Osteoblast (primary cell): ENCODE results near the gene SLC39A11. TPM values are rescaled to one million over a fixed set of nuclear protein-coding genes. Genes with fewer than 3 reads are reported as not detected.

ENCODE experiments used
- DNase-seq: peaks from one replicate; pipeline ENCODE4 v3.0.0; 2011; ENCODE audit warnings: low spot score, mixed read lengths; ENCODE audit not compliant: insufficient read length; ENCODE audit errors: missing footprints
- H2AFZ ChIP-seq: 2 replicates; pipeline ENCODE4 v1.6.0; 2011; ENCODE audit warnings: mild to moderate bottlenecking, low read length
- H3K27ac ChIP-seq: 2 replicates; pipeline ENCODE4 v1.5.1; 2011; ENCODE audit warnings: mild to moderate bottlenecking, low read depth, low read length, moderate library complexity
- H3K27me3 ChIP-seq: 2 replicates; pipeline ENCODE4 v1.6.0; 2012; ENCODE audit warnings: mild to moderate bottlenecking, control low read depth, inconsistent platforms, low read length, moderate library complexity; ENCODE audit not compliant: insufficient read depth
- H3K36me3 ChIP-seq: 2 replicates; pipeline ENCODE4 v1.5.1; 2011; ENCODE audit warnings: mild to moderate bottlenecking, low read length, control low read depth, moderate library complexity; ENCODE audit not compliant: insufficient read depth
- H3K4me1 ChIP-seq: 2 replicates; pipeline ENCODE4 v1.5.1; 2011; ENCODE audit warnings: mild to moderate bottlenecking, low read length, control low read depth, moderate library complexity; ENCODE audit not compliant: insufficient read depth
- H3K4me2 ChIP-seq: 2 replicates; pipeline ENCODE4 v1.6.0; 2011; ENCODE audit warnings: mild to moderate bottlenecking, low read length; ENCODE audit not compliant: insufficient read depth
- H3K4me3 ChIP-seq: fragments of 200-600 bp; sonication (generic); 3 replicates; pipeline ENCODE4 v1.5.1; 2012; ENCODE audit warnings: mild to moderate bottlenecking, low read length, inconsistent platforms; ENCODE audit not compliant: insufficient read depth
- H3K79me2 ChIP-seq: 2 replicates; pipeline ENCODE4 v1.6.0; 2012; ENCODE audit warnings: mild to moderate bottlenecking, low read length, control low read depth, inconsistent platforms; ENCODE audit not compliant: insufficient read depth
- H3K9me3 ChIP-seq: 2 replicates; pipeline ENCODE4 v1.5.1; 2011; ENCODE audit warnings: low read depth, low read length, control low read depth
- H4K20me1 ChIP-seq: 2 replicates; pipeline ENCODE4 v1.6.0; 2012; ENCODE audit warnings: mild to moderate bottlenecking, low read length, control low read depth; ENCODE audit not compliant: insufficient read depth
- total RNA-seq: library from RNA; depleted of rRNA; stranded (reverse); fragments of >200 nt; gene quantifications from 2 replicates; pipeline ENCODE4 v1.2.3, GENCODE V29; 2012
- TF ChIP-seq, protein P1 (sequence below): IDR thresholded peaks from 2 replicates; pipeline ENCODE4 v1.5.1; 2011; ENCODE audit warnings: mild to moderate bottlenecking, low read depth, low read length, moderate library complexity; ENCODE audit errors: extremely low read depth

Gene SLC39A11
- total RNA-seq, 1 donor, result 27.1 TPM

DNA sequence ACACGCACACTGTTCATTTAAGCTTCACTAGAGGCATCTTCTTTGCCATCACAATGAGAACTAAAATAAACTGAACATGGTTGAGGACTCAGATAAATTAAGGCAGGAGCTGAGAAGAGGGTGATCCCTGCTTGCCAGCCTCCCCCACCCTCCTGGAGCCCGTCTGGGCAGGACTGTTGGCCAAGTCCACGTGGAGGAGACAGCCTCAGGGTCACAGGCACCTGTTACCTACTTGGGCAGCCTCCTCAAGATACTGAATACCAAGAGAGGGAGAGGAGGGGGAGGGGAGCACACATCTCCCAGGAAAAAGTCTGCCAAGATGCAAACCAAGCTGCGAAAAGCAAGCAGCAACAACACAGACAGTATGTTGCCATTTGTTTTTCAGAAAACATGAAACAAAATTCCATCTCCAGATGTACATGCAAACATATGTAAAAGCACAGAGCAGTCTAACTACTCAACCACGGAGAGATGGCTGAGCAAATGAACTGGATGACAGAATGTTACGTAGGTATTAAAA lies 67.4 kb downstream of the SLC39A11 start:
- no peak overlapping the region for H3K4me2 ChIP-seq
- H3K9me3 ChIP-seq, result no peaks in the 10 kb centered on the region
- TF ChIP-seq, protein P1, sequence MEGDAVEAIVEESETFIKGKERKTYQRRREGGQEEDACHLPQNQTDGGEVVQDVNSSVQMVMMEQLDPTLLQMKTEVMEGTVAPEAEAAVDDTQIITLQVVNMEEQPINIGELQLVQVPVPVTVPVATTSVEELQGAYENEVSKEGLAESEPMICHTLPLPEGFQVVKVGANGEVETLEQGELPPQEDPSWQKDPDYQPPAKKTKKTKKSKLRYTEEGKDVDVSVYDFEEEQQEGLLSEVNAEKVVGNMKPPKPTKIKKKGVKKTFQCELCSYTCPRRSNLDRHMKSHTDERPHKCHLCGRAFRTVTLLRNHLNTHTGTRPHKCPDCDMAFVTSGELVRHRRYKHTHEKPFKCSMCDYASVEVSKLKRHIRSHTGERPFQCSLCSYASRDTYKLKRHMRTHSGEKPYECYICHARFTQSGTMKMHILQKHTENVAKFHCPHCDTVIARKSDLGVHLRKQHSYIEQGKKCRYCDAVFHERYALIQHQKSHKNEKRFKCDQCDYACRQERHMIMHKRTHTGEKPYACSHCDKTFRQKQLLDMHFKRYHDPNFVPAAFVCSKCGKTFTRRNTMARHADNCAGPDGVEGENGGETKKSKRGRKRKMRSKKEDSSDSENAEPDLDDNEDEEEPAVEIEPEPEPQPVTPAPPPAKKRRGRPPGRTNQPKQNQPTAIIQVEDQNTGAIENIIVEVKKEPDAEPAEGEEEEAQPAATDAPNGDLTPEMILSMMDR, result no peak
- H4K20me1 ChIP-seq, result no peaks in the 10 kb centered on the region
- no peak overlapping the region for H2AFZ ChIP-seq
- no peaks in the 10 kb centered on the region for H3K27me3 ChIP-seq
- H3K36me3 ChIP-seq, result no peaks in the 10 kb centered on the region
- no peak overlapping the region for H3K27ac ChIP-seq
- H3K79me2 ChIP-seq, result no peaks in the 10 kb centered on the region
- peaks cover 15% of the 10 kb centered on the region for H3K4me1 ChIP-seq
- no peak overlapping the region for H3K4me3 ChIP-seq
- no peak for DNase-seq

DNA sequence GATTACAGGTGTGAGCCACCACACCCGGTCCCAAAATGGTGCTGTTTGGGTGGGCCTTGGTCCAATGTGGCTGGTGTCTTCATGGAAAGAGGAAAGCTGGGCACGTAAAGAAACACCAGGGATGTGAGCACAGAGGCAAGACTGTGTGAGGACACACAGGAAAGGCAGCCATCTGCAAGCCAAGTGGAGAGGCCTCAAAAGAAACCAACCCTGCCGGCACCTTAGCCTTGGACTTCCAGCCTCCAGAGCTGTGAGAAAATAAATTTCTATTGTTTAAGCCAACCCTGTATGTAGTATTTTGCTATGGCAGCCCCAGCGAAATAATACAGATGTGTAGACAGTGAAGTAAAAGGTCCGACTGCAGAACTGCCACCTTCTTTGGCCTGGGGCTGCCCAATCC lies 68.7 kb downstream of the SLC39A11 start:
- TF ChIP-seq, protein P1, result no peak
- H3K27me3 ChIP-seq, result no peaks in the 10 kb centered on the region

DNA sequence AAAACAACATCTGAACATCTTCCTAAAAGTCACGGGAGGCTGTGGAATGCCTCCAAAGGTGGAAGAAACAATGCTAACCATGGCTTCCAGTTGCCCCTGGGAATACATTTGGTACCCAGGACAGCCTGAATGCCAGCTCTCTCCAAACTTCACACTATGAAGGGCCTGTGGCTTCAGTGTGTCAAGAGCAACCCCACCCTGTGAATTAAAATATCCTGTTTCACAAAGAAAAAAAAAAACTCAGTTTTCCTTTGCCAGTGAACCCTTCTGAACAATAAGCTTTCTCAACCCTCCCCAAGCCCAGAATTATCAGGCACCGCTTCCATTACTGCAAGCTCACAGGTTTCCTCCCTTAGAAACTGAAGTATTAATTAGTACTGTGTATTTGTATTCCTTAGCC lies 69.8 kb downstream of the SLC39A11 start:
- TF ChIP-seq, protein P1, result no peak
- Histone ChIP-seq H3K79me2 (no peaks in the 10 kb centered on the region), H3K4me1 (peaks cover 12% of the 10 kb centered on the region), H3K27me3 (no peaks in the 10 kb centered on the region), H2AFZ (no peak overlapping the region), H3K4me3 (no peak overlapping the region), H3K27ac (no peak overlapping the region), H4K20me1 (peaks cover 3% of the 10 kb centered on the region), H3K4me2 (no peak overlapping the region), H3K36me3 (no peaks in the 10 kb centered on the region), H3K9me3 (no peaks in the 10 kb centered on the region)
- DNase-seq, result no peak

More for the DNA sequence above, 68.7 kb downstream of the SLC39A11 start:
- Histone ChIP-seq H4K20me1 (no peaks in the 10 kb centered on the region), H3K4me3 (no peak overlapping the region), H3K36me3 (no peaks in the 10 kb centered on the region), H3K9me3 (no peaks in the 10 kb centered on the region), H3K79me2 (no peaks in the 10 kb centered on the region), H3K4me1 (peaks cover 15% of the 10 kb centered on the region), H2AFZ (no peak overlapping the region), H3K4me2 (no peak overlapping the region), H3K27ac (no peak overlapping the region)
- DNase-seq, result no peak

DNA sequence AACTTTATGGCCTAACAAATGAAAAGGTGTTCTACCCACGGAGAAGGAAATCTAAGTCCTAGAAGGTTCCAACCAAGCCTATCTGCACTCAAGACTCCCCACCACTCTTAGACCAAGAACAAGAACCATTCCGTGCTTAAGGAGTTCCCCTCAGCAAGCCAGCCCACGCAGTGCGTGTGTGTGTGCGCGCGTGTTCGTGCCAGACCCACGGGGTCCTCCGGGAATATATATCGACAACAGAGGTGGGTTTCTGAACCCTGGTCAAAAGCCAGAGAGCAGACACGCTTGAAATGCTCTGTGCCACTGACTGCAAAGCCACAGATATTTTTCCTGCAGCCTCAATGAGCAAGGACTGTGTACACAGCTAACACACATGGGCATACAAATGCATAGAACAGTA lies 70.7 kb downstream of the SLC39A11 start:
- TF ChIP-seq, protein P1, result no peak
- Histone ChIP-seq H3K36me3 (no peaks in the 10 kb centered on the region), H3K27me3 (no peaks in the 10 kb centered on the region), H3K4me3 (no peak overlapping the region), H3K4me1 (peaks cover 6% of the 10 kb centered on the region), H3K79me2 (no peaks in the 10 kb centered on the region), H2AFZ (no peak overlapping the region), H3K4me2 (no peak overlapping the region), H3K27ac (no peak overlapping the region), H4K20me1 (peaks cover 3% of the 10 kb centered on the region), H3K9me3 (no peaks in the 10 kb centered on the region)
- no peak for DNase-seq
